HG03575 (cell line): ENCODE measurements around the gene LPIN2.

Experiments used
- ATAC-seq: cut with Tn5 transposase; IDR thresholded peaks from one replicate; pipeline ENCODE4 v1.9.1; 2021; ENCODE audit not compliant: unreplicated experiment, insufficient number of reproducible peaks, low FRiP score; ENCODE audit errors: extremely low read depth

LPIN2 gene

GRCh38 chr18:2968606-2969005 lies 44.3 kb downstream of the LPIN2 start:
- ATAC-seq = no peak

GRCh38 chr18:2967820-2968219 lies 45.1 kb downstream of the LPIN2 start:
- no peak for ATAC-seq

GRCh38 chr18:2967357-2967756 lies 45.6 kb downstream of the LPIN2 start:
- ATAC-seq = no peak

GRCh38 chr18:2966560-2966959 lies 46.4 kb downstream of the LPIN2 start:
- ATAC-seq = no peak

GRCh38 chr18:2965797-2966196 lies 47.1 kb downstream of the LPIN2 start:
- no peak for ATAC-seq

- no peak for ATAC-seq
Observed at GRCh38 chr18:2964361-2965010, 48.5 kb downstream of the LPIN2 start.
